ENCODE results near the gene FAM72D. TPM values are rescaled to one million over a fixed set of nuclear protein-coding genes. Genes with fewer than 3 reads are reported as not detected.
"Not testable (repeated sequence)": the region's sequence is repeated elsewhere in the genome, so short reads cannot be mapped to it uniquely, and the experiment has no call there.

The FAM72D gene
- total RNA-seq, 1 donor from 2014 or later, result 0.52 TPM

DNA sequence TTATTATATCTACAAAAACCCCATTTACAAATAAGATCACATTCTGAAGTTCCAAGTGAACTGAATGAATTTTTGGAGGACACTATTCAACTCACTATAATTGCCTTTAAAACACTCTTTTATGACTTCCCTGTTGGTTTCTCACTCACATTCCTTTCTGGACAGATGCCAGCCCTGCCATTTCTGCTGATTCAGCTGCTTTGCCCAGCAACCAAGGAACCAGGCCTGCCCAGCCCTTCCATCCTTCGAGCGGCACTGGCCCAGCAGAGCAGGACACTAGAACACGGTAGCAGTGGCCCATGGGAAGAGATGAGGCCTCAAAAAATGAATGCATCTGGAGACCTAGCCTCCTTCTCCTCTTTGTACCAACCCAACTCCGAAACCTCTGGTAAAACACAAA is 50.5 kb downstream of the FAM72D start:
- not testable (repeated sequence) for DNase-seq (ENCODE audit: low spot score)

DNA sequence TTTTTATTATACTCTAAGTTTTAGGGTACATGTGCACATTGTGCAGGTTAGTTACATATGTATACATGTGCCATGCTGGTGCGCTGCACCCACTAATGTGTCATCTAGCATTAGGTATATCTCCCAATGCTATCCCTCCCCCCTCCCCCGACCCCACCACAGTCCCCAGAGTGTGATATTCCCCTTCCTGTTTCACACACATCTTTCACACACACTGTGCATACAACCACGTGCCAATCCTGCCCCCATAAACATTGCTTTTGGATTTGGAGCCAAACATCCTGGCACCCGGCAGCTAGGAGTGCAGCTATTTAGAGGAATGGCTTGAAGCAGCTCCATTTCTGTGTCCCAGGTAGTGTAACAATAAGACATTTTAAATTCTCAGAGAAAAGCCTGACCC is 51.4 kb downstream of the FAM72D start:
- DNase-seq (ENCODE audit: low spot score), result not testable (repeated sequence)

DNA sequence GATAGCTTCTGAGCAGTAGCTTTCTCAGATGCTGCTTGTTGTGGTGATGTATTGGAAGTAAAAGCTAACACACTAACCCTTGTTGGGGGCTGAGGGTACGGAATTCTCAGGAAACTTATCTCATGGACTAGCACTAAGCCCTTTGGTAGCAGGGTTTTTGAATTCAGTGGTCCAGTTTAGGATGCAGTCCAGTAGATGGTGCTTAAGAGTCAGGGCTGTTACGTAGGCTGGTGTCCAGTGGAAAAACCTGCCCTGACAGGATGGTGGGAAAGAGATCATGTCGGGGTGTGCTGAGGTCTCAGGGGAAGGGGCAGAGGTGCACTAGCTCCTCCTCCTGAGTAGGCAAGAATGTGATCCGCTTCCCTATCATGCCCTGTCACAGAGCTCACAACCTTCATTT is 59.6 kb downstream of the FAM72D start:
- not testable (repeated sequence) for DNase-seq (ENCODE audit: low spot score)

DNA sequence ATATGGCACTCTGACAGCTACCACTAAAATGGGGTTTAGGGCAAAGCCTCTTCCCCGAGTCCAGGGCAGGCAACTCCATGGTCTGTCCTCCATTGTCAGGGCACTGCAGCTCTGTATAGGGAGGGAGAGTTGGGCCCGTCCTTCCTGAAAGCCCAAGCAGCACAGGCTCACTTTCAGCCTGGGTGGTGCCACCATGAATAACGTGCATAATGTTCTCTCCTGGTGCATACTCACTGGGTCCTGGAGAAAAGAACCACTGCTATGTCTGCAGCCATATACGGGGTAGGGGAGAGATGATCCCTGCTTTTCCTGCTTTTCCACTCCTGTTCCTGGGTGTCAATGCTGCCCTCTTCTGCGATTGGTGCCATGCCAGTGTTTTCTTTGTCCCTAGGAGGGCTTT is 60.1 kb downstream of the FAM72D start:
- not testable (repeated sequence) for DNase-seq (ENCODE audit: low spot score)

DNA sequence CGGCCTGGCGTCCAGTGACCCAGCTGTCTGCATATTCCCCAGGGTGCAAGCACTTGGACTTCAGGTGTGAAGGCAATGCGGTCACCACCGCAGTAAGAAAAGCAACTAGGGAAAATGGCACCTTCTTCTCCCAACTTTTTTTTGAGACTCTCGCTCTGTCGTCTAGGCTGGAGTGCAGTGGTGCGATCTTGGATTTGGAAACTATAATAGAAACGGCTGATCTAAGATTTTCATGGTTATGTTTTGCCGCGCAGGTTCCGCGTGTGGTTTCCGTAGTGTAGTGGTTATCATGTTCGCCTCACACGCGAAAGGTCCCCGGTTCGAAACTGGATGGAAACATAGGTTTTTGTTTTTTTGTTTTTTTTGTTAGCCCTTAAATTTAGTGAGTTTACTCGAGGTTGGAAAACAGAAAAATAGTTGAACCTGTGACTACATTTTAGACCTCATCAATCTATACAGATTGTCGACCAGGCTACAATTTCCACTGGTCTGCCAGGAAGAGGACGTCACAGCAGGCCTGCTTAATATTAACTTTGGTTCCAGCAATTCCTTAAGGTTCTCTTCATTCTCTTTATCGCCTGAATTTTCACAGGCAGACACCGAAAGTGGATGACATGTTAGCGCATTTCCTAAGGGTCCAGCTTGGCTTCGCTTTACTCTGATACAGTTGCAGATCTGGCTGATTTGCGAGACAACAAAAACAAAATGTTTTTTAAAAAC is 61.3 kb downstream of the FAM72D start:
- DNase-seq (ENCODE audit: low spot score), result peak; percentile 22

DNA sequence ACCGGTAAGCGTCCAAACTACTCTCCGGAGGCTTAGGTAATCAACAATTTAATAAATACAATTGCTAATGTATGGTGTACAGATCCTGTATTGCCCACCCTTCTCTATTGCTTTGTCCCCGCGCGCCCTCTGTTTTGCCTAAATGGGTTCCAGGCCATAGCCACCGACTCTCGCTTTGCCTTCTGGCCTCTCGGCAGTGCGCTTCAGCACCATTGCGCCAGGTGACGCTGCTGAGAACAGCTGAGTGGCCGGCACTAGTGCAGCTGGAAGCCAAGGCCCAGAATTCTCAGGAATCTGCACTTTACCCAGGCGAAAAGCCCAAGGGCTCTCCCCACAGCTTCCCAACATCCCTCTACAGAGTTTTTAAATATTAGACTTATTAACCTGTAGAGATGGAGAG is 61.9 kb downstream of the FAM72D start:
- not testable (repeated sequence) for DNase-seq (ENCODE audit: low spot score)

DNA sequence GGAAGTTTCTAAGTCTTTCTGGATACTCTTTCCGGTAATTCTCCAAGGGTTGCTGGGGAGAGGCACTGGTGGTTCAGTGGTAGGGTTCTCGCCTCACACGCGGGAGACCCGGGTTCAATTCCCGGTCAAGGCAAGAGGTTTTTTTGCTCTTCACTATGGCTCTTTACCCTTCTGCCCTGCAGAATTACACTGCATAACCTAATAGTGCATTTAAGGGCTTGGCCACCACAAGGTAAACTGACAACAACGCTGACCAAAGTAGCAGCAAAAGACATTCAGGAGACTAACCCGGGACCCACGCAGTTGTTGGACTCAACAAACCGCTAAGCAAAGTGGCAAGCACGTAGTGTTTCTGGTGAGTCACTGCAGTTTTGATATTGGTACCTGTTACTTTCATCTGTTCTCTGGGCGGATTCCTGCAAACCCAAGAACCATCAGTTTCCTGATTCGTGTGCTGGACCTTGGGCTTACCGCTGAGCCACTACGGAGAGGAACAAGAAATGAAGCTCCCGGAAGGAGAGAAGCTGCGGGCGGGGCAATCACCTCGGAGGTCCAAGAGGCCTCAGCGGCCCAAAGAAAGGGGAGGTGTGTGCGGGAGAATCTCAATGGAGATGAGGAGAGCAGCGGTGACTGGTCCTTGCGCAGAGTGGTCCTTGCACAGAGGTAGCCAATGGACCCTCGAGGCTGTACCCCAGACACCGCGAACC is 65.4 kb downstream of the FAM72D start:
- DNase-seq (ENCODE audit: low spot score), result not testable (repeated sequence)

Other genes with a start within 250 kb of the FAM72D start
- 28.1 TPM for gene SRGAP2B, start 646 bp upstream of the FAM72D start, total RNA-seq
- not detected for gene PPIAL4D, start 146.2 kb downstream of the FAM72D start, total RNA-seq

All from mucosa of gallbladder (tissue), 1 donor.